Measurements from ENCODE around the gene SEMA3E.

SEMA3E gene

DNA sequence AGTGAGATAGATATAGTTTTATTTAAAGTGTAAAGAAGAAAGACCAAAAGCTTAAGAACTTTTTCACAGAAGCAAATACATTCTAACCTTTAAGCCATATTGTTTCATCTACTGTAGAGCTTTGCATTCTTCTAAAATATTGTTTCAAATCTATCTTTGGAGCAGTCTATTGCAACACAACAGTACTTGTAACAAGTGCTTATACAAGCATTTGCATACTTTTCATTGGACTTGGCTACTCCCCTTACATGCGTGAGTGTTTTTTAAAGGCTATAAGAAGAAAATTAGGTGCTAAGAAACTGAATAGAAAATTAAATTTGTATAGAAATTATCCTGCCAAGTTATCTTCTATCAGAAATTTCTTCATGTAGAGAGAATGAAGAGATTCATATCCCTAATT lies 45.3 kb downstream of the SEMA3E start:
- TF ChIP-seq, protein P1, sequence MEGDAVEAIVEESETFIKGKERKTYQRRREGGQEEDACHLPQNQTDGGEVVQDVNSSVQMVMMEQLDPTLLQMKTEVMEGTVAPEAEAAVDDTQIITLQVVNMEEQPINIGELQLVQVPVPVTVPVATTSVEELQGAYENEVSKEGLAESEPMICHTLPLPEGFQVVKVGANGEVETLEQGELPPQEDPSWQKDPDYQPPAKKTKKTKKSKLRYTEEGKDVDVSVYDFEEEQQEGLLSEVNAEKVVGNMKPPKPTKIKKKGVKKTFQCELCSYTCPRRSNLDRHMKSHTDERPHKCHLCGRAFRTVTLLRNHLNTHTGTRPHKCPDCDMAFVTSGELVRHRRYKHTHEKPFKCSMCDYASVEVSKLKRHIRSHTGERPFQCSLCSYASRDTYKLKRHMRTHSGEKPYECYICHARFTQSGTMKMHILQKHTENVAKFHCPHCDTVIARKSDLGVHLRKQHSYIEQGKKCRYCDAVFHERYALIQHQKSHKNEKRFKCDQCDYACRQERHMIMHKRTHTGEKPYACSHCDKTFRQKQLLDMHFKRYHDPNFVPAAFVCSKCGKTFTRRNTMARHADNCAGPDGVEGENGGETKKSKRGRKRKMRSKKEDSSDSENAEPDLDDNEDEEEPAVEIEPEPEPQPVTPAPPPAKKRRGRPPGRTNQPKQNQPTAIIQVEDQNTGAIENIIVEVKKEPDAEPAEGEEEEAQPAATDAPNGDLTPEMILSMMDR (IDR thresholded peaks at IDR 0.05; ENCODE audit: borderline replicate concordance, control extremely low read depth, extremely low read depth, insufficient read depth, missing control alignments): no peak
- in situ Hi-C loops (cut with MboI; ENCODE audit: low sequenced_read_pairs, unreplicated experiment): no loop called here
- DNase-seq (ENCODE audit: low spot score): no peak

DNA sequence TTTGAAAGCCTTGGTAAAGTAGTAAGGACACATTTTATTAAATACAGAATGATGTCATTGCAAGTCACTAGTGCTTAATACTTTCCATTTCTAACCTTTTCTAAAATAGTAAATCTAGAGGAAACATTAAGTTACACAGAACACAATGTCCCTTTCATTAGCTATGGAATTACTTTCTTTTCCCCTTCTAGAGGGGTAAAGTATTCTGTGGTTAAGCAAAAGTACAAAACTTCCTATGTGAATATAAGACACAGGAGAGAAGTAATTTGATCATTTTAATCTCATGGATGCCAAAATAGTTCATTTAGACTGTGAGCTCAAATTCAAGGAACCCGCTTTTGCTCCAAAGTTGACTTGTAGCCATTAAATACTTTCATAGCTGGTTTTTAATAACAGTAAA lies 49.8 kb downstream of the SEMA3E start:
- in situ Hi-C loops (cut with MboI; ENCODE audit: low sequenced_read_pairs, unreplicated experiment): no loop called here
- TF ChIP-seq, protein P1 (IDR thresholded peaks at IDR 0.05; ENCODE audit: borderline replicate concordance, control extremely low read depth, extremely low read depth, insufficient read depth, missing control alignments): no peak

DNA sequence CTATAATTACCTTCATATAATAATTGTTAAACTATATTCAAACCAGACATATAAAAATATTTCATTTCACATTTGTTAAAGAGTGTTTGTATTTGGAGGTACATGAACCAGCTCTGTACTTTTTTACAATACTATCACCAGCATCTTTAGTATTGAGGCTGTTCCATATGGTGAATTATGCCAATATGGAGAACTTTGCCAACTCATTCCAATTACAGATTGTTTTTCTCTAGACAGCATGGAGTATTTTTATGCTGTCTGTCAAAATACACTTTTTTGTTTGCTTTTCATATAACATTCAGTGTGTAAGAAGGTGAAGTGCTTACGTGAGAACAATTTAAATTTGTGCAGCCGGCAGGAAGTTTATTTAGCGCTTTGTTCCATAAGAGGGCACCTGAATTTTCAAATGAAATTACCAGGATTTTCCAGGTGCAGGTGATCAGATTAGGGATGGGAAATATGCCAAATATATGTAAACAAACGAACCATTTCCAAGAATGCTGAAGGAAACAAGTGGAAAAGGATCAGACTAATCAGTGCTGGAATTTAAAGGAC lies 54.9 kb downstream of the SEMA3E start:
- in situ Hi-C loops (cut with MboI; ENCODE audit: low sequenced_read_pairs, unreplicated experiment): no loop called here
- no peak for DNase-seq (ENCODE audit: low spot score)
- TF ChIP-seq, protein P1 (IDR thresholded peaks at IDR 0.05; ENCODE audit: borderline replicate concordance, control extremely low read depth, extremely low read depth, insufficient read depth, missing control alignments): no peak

More for the DNA sequence above, 49.8 kb downstream of the SEMA3E start:
- DNase-seq (ENCODE audit: low spot score): no peak

DNA sequence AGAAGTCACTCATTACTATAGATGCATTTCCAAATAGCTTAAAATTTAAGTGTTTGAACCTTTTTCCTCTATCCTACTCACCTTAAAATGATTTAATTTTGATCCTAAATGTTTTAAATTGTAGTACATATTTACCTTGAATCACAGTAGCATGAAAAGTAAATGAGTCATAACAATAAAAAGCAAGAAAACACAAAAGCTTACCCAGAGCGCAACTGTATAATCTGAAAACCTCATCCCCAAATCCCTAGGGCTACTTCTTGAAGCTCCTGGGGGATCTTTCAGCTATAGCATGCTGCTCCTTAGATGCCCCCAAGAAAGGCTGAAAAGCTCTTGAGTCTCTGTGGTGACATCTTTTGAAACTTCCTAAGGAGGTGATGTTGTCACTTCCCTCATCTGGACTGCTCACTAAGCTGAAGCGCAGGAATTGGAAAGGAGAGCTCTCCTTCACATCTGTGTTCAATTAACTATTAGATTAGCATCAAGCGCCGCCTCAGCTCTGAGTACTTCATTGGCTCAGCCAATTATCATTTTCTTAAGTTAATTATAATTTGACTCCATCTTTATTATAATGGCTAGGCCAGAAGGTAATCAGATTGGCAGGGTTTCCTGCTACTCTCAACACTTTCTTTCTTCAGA lies 60.2 kb downstream of the SEMA3E start:
- in situ Hi-C loops (cut with MboI; ENCODE audit: low sequenced_read_pairs, unreplicated experiment): no loop called here
- TF ChIP-seq, protein P1 (IDR thresholded peaks at IDR 0.05; ENCODE audit: borderline replicate concordance, control extremely low read depth, extremely low read depth, insufficient read depth, missing control alignments): no peak
- DNase-seq (ENCODE audit: low spot score): no peak

DNA sequence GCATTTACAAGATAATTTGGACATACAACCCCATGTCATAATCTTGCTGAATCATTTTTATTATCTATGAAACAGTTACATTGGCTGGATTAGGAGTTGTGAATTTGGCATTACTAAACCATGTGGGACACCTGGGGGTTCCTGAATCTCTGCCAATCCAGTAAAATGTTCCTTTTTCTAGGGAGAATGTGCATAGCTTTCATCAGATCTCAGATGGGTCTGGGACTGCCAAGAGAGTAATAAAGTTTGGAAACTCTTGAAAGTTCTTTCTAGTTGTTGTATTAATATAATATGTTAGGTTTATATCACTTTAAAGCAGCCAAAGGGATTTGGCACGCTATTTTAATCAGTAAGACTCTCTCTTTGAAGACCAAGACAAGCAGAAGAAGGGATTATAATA lies 62.7 kb downstream of the SEMA3E start:
- no peak for DNase-seq (ENCODE audit: low spot score)
- TF ChIP-seq, protein P1 (IDR thresholded peaks at IDR 0.05; ENCODE audit: borderline replicate concordance, control extremely low read depth, extremely low read depth, insufficient read depth, missing control alignments): no peak
- in situ Hi-C loops (cut with MboI; ENCODE audit: low sequenced_read_pairs, unreplicated experiment): no loop called here

DNA sequence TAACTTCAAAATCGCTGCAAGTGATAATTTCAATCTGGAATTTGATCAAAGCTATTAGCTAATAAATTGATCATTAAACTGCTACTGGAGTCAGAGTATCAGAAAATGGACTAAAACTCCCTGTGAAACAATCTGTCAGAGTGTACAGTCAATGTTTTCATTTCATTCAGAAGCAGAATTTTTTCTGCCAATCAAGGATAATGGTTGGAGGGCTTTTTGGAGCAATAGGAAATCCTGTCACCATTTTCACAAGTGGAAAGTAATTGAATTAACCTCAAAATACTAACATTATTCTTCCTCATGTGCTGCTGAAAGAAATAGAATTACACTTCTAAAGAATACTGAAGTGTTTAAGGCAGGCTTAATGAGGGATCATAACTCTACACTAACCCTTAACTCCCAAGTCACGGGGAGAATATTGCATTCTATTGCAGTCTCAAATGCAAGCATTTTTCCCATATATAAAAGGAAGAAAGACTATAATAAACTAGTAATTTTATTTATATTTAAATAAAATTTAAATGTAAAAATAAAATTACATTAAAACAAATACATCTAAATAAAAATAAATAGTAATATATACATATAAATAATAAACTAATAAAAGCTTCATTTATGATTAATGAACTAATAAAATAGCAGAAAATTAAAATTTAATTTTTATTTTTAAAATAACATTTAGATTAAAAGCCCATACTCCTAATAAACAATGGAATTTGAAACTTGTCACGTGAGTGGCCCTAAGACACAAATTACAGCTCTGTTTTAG lies 67.1 kb downstream of the SEMA3E start:
- TF ChIP-seq, protein P1 (IDR thresholded peaks at IDR 0.05; ENCODE audit: borderline replicate concordance, control extremely low read depth, extremely low read depth, insufficient read depth, missing control alignments): no peak
- no peak for DNase-seq (ENCODE audit: low spot score)
- in situ Hi-C loops (cut with MboI; ENCODE audit: low sequenced_read_pairs, unreplicated experiment): no loop called here

Measured in GM13976 (cell line).